DMS 273 (cell line): ENCODE measurements around the gene MAGI1.

ENCODE experiments used
- DNase-seq: peaks from one replicate; lab custom pipeline; 2025; ENCODE audit not compliant: unreplicated experiment; lab: John Stamatoyannopoulos, UW

MAGI1 gene

DNA sequence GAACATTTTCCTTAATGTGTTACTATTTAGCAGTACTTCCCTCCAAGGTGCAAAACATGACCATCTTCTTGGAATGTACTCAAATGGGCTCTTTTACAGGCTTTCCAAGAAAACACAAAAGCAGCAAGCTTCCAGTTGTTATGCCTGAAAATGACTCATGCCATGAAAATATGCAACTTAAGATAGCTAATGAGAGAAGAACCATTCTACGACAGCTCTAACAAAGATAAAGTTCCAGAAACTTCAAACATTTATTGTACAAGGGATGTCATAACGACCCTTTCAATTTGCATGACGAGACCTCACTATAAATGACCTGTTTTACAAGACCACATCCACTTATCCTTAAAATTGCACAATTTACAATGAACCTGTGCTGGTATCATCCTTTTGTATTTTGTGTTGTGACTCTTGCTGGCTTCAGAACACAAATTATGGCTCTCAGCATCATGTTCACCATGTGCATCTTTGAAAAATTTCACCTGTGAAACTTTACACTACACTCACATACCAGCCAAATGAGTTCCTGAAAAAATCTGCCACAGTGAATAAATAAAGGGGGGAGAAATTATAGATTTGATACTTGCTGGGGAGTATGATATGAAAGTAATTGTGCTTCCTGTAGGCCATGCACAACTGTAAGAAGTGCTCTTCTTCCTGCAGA, 433.7 kb downstream of the MAGI1 start:
- no peak for DNase-seq

DNA sequence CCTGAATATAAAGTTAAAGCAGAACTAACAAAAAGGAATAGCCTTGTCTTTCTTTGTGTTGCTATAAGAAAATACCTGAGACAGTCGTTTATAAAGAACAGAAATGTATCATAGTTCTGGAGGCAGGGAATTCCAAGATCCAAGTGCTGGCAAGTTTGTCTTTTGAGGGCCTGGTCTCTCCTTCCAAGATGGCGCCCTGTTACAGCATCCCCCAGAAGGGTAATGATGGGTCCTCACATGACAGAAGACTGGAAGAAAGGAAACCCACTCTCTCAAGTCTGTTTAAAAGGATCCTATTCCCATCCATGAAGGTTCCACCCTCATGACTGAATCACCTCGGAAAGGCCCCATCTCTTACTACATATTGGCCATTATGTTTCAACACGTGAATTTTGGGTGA, 435.1 kb downstream of the MAGI1 start:
- DNase-seq: no peak

DNA sequence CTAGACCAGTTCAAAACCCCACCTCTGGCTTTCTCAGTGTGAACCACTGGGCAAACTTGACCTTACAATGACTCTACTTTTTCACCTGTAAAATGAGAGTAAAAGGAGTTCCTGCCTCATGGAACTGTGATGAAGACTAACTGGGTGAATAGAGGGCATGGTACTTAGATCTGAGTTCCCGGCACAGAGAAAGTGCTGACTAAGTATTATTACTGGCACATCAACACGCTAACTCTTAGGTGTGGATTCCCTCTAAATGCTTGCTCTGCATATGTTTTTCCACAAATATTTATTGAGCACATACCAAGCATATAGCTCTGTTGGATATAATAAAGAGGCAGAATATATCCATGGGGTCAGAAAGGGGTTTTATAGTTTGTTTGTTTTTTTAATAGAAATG, 437.8 kb downstream of the MAGI1 start:
- DNase-seq: no peak

DNA sequence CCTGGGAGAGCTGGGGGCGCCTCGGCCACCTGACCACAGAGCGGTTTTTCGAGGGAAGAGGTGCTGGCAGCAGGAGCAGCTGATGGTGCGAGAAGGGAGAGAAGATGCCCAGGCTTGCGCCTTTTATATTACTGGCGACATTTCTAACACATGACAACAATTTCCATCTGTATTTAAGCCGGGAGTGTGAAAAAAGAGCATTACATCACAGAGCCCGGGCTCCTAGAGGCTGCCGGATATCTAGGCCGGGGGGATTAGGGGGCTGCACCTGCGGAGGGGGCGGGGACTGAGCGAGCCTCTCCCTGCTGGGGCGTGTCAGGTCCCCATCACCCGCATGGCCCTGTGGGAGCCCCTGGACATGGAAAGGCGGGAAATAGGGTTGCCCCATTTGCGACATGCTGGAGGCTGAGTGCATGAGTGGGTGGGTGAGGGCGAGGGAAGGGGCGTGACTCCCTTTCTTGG, 440.7 kb downstream of the MAGI1 start:
- peak; percentile 33 for DNase-seq

DNA sequence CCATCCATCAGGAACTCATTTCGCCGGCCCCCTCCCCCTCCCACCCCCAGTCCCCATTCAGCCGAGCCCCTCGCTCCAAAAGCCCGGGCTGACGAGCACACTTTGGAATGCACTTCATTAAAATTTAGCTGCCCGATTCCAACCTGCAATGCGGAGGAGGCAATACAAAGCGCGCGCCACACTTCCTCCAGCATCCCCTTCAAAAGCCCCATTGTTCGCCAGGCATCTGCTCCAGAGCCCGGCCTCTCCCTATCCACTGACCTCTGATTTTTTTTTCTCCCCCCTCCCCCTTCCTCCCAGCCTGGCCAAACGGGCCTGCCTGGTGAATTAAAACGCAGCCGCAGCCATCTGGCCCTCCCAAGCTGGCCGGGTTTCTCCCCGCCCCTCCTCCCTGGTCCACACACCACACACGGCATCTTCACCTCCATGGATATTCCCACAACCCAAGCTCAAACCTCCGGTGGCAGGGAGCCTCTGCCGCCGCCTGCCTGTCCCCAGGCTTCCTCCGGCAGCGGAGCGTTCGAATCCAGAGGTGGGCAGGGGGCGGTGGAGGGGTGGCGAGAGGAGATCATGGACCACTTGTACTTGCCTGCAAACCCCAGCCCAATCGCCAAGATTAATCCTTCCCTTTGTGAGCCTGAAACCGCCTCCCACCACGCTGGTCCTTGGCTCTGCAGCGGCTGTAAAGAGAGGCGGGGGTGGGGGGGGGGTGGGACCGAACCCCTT, 441.3 kb downstream of the MAGI1 start:
- peak; percentile 90 for DNase-seq

DNA sequence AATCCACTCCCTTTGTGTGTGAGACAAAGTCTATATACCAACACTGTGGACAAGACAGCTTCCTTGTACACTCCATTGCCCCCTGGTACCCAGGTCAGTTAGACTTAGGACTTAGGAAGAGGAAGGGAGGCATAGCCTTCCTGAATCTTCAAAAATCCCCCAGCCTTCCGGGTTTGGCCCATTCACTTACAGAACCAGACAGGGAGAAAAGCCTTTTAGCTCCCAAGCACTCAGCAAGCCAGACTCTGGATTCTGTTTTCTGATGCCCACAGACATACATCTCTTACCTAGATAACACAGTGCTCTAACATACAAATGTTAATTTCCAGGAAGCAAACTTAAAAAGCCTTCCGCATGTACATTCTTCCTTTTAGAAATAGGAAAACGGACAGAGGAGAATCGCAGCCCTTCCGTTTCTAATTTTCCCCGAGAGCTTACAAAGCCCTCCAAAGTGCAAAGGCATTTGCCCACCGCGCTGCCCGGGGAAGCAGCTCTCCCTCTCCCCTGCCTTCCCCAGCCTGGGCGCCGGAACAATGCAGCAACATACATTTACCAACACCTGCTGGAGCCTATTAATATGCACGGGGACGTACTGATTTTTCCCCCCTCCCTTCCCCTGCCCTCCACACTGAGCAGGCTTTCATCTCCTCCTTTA, 442.0 kb downstream of the MAGI1 start:
- DNase-seq: peak; percentile 82

DNA sequence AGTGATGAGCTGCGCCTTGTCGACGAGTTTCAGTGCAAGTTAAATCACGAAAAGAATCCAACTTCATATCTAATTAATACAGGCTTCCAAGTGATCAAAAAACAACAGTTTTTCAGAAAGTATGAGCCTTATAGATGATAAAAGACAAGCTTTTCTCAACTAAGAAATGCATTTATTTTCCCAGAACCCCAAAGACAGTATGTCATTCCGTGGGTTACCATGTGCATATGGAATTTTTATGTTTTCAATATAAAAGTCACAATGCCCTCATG, 442.8 kb downstream of the MAGI1 start:
- DNase-seq: no peak

DNA sequence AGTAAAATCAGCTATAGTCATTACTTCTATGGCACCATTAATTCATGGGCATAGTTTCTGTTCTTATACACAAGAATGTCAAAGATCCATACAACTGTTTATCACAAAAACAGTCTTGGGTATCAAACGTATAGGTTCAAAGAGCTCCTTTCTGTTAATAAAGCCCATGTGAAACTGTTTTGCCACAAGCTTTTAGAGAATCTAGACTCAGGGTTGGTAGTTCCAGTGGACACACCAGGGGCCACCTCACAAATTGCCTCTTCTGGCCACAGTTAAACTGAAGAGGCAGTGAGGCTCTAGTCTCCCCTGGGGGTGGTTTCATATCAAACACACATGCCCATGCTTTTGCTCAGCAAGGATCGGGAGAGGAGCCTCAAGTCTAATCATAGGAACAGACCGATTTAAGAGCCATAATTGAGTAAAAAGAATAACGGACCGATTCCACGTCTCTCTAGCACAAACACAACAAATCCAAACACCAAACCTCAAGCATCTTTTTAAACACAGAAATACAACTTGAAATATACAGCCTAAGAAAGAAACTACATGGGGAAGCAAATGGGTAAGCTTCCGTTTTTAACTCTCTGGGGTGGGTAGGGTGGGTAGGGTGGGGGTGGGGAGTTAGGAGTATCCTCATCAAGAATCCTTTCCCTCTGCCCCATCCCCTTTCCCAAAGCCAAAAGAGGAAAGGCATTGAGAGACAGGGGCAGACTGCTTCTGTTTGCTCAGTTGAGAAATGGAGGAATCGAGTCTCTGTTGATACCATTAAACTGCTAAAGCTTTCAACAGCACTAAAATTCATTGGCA, 443.3 kb downstream of the MAGI1 start:
- peak; percentile 42 for DNase-seq

DNA sequence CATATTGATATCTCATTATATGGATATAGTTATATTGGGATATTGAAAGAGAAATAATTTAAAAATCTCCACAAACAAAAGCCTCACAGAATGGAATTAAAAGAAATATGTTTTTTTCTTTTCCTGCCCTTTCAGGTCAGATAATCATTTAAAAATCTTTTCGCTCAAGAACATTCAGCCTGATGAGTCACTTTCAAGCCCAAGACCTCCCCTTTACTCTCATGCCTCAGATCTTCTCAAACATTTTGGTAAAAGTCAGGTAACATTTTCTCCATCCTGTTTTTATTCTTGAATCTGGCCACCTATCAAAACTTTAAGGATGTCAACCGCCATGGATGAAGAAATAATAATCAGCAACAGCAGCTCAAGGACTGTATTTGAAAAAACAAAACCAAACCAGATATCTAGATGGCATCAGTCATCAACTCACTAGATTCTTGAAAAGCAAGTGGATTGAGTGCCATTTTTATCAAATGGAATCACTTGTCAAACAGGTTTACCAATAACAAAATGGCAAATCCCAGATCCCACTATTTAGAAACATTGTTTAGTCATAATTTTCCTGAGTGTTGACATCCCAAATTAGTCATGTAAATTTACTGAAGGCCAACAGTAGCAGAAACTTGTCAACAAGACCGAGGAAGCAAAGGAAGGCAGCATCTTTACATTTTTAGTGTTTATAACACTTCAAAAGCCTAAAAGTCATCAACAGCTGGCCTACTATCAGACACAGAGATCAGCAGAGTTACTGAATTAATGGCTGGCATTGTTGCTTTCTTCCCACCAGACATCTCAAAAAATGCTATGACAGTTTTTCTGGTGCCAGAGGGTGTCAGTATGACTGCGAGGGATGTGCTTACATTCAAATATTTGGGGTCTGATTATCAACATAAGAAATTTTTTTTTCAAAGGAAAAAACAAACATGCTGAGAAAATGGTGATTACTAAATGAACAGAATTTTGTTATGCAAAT, 444.7 kb downstream of the MAGI1 start:
- DNase-seq: peak; percentile 49

DNA sequence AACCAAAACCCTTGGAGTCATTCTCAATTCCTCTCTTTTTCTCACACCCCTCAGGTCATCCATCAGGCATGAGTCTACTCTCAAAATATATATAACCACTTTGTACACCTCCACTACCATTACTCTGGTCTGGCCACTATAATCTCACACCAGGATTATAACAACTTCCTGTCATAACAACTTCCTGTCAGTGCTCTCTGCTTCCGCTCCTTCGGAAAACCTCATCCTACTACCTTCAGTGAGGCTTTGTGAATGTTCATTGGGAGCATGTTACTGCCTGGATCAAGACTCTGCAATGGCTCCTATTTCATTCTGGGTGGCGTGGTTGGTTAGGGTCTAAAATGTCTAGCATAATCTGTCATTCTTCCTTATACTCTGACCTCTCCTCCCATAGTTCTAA, 447.4 kb downstream of the MAGI1 start:
- DNase-seq: no peak

DNA sequence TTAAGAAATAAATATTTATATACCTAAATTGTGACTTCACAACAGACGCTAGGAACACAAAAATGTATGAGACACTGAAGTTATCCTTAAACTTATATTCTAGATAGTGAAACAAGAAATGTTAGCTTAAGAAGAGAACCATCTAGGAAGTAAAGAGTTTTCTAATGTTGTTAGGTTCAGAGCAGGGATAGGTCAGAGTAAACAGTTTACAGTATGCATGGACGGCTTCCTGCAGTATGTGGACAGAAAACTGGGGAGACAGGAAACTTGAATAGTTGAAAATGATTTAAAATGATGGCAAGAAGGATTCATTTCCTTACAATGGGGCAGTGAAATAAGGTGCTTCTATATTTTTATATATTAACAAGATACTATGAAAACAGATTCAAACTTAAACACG, 449.8 kb downstream of the MAGI1 start:
- no peak for DNase-seq

DNA sequence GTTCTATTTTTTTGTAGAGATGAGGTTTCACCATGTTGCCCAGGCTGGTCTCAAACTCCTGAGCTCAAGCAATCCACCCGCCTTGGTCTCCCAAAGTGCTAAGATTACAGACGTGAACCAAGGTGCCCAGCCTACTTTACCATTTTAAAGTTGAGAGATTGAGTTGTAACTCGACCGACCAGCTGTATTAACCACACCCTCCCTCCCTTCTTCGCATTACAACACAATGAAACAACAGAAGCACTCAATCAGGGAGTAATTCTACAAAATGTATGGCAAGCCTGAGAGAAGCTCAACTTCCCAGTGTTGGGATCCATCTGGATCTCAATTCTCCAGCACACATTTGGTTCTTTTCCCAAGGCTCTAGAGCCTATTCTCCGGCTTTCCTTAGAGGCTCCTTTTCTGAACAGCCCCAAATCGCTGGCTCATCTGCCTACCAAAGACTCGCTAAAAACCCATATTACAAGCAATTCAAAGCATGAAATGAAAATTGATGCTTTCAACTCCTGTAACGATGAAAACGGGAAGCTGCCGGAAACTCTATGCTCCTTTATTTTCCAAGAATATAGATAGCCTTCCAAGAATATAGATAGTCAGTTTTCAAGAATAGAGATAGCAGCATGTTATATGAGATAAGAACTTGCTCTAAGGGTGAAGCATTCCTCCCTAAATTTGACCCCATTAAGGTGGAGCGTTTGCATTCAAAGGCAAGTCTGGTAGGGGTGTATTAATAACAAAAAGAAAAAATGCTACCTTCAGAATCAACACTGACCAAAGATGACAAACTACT, 450.9 kb downstream of the MAGI1 start:
- DNase-seq: no peak

DNA sequence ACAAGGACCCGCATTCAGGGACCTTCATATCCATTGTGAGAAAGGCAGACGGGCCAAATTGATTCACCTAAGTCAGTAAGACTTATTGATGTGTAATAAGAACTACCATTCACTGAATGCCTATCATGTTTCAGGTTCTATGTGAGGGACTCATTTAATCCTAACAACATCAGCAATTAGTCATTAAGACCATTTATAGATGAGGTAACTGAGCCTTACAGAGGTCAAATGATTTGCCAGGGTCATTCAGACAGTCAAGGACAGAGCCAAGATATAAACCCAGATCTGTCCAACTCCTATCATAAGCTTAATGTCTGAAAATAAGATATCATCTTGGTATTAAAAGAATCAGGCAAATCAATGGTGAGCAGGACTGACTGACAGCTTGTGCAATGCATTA, 453.8 kb downstream of the MAGI1 start:
- no peak for DNase-seq

DNA sequence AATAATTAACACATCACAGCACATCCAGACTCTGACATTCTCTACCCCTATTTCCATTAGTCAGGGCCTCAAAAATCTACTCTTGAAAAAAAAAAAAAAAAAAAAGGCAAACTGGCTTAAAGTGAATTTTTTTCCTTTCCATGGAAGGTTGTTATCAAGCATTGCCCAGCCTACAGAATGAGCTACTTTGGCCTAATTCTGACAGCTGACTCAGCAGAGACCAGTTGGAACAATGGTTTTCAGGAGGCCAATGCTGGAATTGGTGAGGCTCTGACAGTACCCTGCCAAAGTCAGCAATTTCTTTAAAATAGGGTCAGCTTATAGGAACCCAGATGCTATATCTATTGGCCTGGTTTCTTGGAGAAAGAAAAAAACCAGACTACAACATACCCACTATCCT, 454.7 kb downstream of the MAGI1 start:
- DNase-seq: no peak

DNA sequence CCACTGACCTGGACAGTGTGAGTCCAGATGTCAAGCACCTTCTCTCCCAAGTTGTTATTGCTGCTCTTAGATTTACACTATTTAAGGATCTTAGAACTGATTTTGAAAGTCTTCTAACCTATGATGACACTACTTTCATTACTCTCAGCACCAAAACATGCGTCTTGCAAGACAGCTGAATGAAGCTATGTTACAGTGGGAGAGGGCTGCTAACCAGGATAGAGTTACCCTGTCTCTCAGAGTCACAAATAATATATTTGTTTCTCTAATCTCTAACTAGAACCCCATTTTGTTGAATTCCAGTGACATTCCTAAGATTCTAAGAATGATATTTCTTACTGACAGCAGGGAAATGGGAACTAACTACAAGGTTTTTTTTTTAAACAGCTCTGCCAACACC, 455.5 kb downstream of the MAGI1 start:
- no peak for DNase-seq

DNA sequence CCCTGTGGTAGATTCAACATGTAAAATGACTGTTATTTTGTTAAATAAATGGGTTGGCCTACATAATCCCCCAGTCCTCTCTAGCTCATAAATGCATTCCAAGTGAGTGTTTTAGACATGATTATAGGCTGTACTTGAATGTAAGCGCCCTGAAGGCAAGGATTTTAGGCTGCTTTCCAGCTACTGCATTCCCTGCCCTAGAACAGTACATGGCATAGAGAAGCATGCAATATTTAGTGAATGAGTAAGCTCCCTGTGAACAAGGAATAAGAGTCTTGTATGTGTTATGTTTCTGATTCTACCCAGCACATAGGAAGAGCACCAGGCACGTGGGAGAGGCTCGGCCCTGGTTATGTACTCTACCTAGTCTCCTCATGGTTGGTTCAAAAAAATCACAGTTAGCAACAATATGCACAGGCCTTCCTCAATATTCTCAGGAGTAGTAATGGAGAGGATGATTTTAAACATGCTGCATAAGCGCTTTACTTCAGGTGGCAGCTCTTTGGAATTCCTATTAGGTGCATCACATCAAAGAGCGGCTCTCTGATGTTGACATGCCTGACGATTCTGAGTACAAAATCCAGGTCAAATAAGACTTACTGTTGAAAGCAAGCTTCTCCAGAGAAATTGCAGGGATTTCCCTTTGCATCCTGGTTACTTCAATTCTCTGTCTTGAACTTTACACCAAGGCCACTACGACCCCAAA, 456.6 kb downstream of the MAGI1 start:
- DNase-seq: no peak

DNA sequence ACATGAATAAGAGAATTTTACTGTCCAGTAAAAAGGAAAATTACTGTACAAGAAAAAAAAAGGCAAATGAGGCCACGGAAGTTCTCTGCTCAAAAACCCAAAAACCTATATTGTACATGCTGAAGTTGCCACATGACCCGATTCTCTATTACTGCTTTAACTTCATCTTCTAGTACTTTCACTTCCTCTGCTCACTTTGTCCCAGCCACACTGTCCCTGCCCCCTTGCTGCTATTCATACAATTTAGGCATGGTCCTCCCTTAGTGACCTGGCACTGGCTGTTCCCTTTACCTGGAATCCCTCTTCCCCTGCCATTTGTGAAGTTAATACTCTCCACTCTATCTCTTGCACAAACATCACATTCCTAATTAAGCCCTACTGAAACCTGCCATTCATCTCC, 457.4 kb downstream of the MAGI1 start:
- no peak for DNase-seq

DNA sequence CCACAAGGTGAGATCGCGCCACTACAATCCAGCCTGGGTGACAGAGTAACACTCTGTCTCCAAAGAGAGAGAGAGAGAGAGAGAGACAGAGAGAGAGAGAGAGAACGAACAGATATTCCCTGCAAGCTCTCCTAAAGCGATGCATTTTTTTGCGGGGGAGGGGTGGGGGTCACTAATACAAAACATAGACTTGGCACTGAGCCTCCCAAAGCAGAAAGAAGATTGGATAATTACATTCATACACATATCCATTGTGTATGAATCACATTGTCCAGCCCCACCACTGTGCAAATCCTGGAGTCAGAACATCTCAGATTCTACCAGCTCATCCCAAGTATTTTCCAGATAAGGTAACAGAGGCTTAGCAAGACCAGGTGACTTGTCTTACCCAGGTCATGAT, 459.9 kb downstream of the MAGI1 start:
- DNase-seq: no peak

DNA sequence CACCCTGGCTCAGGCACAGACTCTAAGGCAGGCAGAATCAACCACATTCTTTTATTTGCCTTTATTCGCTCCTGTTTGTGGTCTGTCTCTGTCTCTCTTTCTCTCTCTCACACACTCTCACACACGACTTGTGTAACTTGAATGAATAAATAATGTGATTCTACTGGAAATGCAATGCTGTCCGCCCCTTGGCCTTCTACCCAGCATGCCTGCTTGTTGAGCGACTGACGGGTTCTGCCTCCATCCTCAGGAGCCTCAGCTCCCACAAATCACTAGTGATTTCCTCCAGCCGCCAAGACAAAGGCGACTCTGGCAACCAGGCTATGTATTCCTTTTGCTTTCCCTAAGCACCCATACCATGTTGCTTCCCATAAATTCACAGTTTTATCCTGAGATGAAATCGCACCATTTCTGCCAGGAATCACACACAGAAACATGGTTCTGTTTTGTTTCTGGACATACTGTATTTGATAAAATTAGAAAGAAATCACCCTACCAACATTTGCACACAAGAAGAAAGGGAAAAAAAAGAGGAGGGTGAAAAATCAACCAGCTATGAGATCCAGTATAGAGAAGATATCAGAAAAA, 460.8 kb downstream of the MAGI1 start:
- DNase-seq: no peak
